ENCODE results near the gene IFI35.

The IFI35 gene

GRCh38 chr17:43033948-43034881 lies 27.6 kb downstream of the IFI35 start:
- no peak for TF ChIP-seq CTCF (IDR thresholded peaks at IDR 0.05)
- Histone ChIP-seq H3K4me3 (no peak overlapping the region), H3K27ac (no peak overlapping the region)
- no peak for DNase-seq (ENCODE audit: low spot score)

- no peak for TF ChIP-seq CTCF (IDR thresholded peaks at IDR 0.05)
- H3K27ac ChIP-seq, result no peak overlapping the region
- H3K4me3 ChIP-seq, result no peak overlapping the region
- DNase-seq (ENCODE audit: low spot score), result no peak
Observed at GRCh38 chr17:43034894-43035293, 28.3 kb downstream of the IFI35 start.

- no peak for DNase-seq (ENCODE audit: low spot score)
- H3K27ac ChIP-seq, result no peak overlapping the region
- TF ChIP-seq CTCF (IDR thresholded peaks at IDR 0.05), result no peak
Observed at GRCh38 chr17:43039646-43040045, 33.1 kb downstream of the IFI35 start.

GRCh38 chr17:43040655-43041054 lies 34.1 kb downstream of the IFI35 start:
- no peak for DNase-seq (ENCODE audit: low spot score)
- TF ChIP-seq CTCF (IDR thresholded peaks at IDR 0.05), result no peak
- Histone ChIP-seq H3K4me3 (no peak overlapping the region), H3K27ac (no peak overlapping the region)

More at GRCh38 chr17:43039646-43040045, 33.1 kb downstream of the IFI35 start:
- no peak overlapping the region for H3K4me3 ChIP-seq

GRCh38 chr17:43042025-43042628 lies 35.5 kb downstream of the IFI35 start:
- Histone ChIP-seq H3K4me3 (no peak overlapping the region), H3K27ac (no peak overlapping the region)
- no peak for DNase-seq (ENCODE audit: low spot score)
- no peak for TF ChIP-seq CTCF (IDR thresholded peaks at IDR 0.05)

GRCh38 chr17:43043307-43043706 lies 36.7 kb downstream of the IFI35 start:
- H3K27ac ChIP-seq, result no peak overlapping the region
- H3K4me3 ChIP-seq, result no peak overlapping the region
- DNase-seq (ENCODE audit: low spot score), result no peak
- no peak for TF ChIP-seq CTCF (IDR thresholded peaks at IDR 0.05)

All from coronary artery (tissue), 2 donors.